B cell (primary cell): ENCODE results near the gene SYTL4. TPM values are rescaled to one million over a fixed set of nuclear protein-coding genes. Genes with fewer than 3 reads are reported as not detected.

Experiments used
- ATAC-seq: fragments of 200-7000 bp; cut with Tn5 transposase; one replicate; pipeline ENCODE4 v1.10.0; 2021; ENCODE audit warnings: low read depth, mild to moderate bottlenecking, moderate number of reproducible peaks, moderate library complexity
- CTCF ChIA-PET: fragments of 350-600 bp; sonication (Branson Sonifier 250); formaldehyde crosslinking; loops from one replicate; lab custom pipeline; 2021; ENCODE audit warnings: antibody characterized with exemption, inconsistent platforms; lab: Charles Lee
- POLR2A ChIA-PET: fragments of 350-600 bp; sonication (Branson Sonifier 250); formaldehyde crosslinking; loops from one replicate; lab custom pipeline; 2021; ENCODE audit warnings: antibody characterized with exemption; lab: Charles Lee
- DNase-seq: peaks from one replicate; pipeline ENCODE4 v3.0.0; 2013
- H2AFZ ChIP-seq: 2 replicates; pipeline ENCODE4 v1.6.1; 2012; ENCODE audit warnings: mild to moderate bottlenecking, low read depth, low read length; ENCODE audit not compliant: insufficient read depth, poor library complexity, severe bottlenecking
- H3K27ac ChIP-seq, 2 donors: 1 replicate in 1 of 2; 2 replicates in 1 of 2; pipeline ENCODE4 v1.5.1; 2012 to 2013; ENCODE audit warnings: low read length in 2 of 2, mild to moderate bottlenecking in 2 of 2, moderate library complexity in 1 of 2
- H3K27me3 ChIP-seq, 4 experiments: fragments of 200-600 bp in 1 of 4; sonication (generic) in 1 of 4; replicated peaks in 1 of 4; 1 replicate in 2 of 4; 2 replicates in 2 of 4; pipeline versions ENCODE4 v1.6.1 to v1.7.0; 2013 to 2016; ENCODE audit warnings: low read length in 3 of 4, mild to moderate bottlenecking in 2 of 4, mixed read lengths in 1 of 4, moderate library complexity in 1 of 4; ENCODE audit not compliant: insufficient read depth in 4 of 4, control insufficient read depth in 3 of 4; ENCODE audit errors: control extremely low read depth in 1 of 4
- H3K36me3 ChIP-seq, 2 experiments: replicated peaks in 1 of 2; 1 replicate in 1 of 2; 2 replicates in 1 of 2; pipeline versions ENCODE4 v1.6.1 to v1.7.1; 2013; ENCODE audit warnings: low read length in 1 of 2; ENCODE audit not compliant: insufficient read depth in 2 of 2, control insufficient read depth in 1 of 2; ENCODE audit errors: control extremely low read depth in 1 of 2, extremely low read depth in 1 of 2
- H3K4me1 ChIP-seq, 2 donors: fragments of 200-600 bp in 1 of 2; sonication (generic) in 1 of 2; 1 replicate in 1 of 2; 2 replicates in 1 of 2; pipeline versions ENCODE4 v1.5.1 to v1.6.1; 2013 to 2017; ENCODE audit warnings: low read length in 2 of 2; ENCODE audit not compliant: control insufficient read depth in 2 of 2, insufficient read depth in 2 of 2
- H3K4me2 ChIP-seq: replicated peaks from 2 replicates; pipeline ENCODE3; 2012; ENCODE audit warnings: mild to moderate bottlenecking, low read depth, low read length; ENCODE audit not compliant: poor library complexity, severe bottlenecking
- H3K4me3 ChIP-seq, 5 experiments: fragments of 200-600 bp in 1 of 5; sonication (generic) in 1 of 5; 1 replicate in 3 of 5; 2 replicates in 2 of 5; pipeline versions ENCODE4 v1.5.1 to v1.7.0; 2011 to 2016; ENCODE audit warnings: low read length in 4 of 5, mild to moderate bottlenecking in 4 of 5, low read depth in 2 of 5, control low read depth in 1 of 5, moderate library complexity in 1 of 5; ENCODE audit not compliant: insufficient read depth in 1 of 5; ENCODE audit errors: control extremely low read depth in 1 of 5, extremely low read depth in 1 of 5
- H3K79me2 ChIP-seq: fragments of 200-600 bp; sonication (generic); one replicate; pipeline ENCODE4 v1.6.0; 2016; ENCODE audit warnings: low read length; ENCODE audit not compliant: control insufficient read depth, insufficient read depth
- H3K9ac ChIP-seq: fragments of 200-600 bp; sonication (generic); 2 replicates; pipeline ENCODE4 v1.6.1; 2017; ENCODE audit warnings: mild to moderate bottlenecking, low read length, moderate library complexity
- H3K9me3 ChIP-seq, 3 donors: one replicate each; pipeline versions ENCODE4 v1.6.1 to v1.7.1; 2013; ENCODE audit warnings: low read length in 2 of 3; ENCODE audit not compliant: control insufficient read depth in 2 of 3, insufficient read depth in 1 of 3; ENCODE audit errors: control extremely low read depth in 1 of 3
- H4K20me1 ChIP-seq: 2 replicates; pipeline ENCODE4 v1.6.0; 2012; ENCODE audit warnings: mild to moderate bottlenecking, low read length; ENCODE audit not compliant: insufficient read depth, control insufficient read depth, poor library complexity, severe bottlenecking
- H3K27ac Mint-ChIP-seq: one replicate; pipeline ENCODE4 v1.8.0; 2021; ENCODE audit warnings: mixed read lengths
- H3K27me3 Mint-ChIP-seq: one replicate; pipeline ENCODE4 v1.8.0; 2021; ENCODE audit warnings: mixed read lengths
- H3K4me1 Mint-ChIP-seq: one replicate; pipeline ENCODE4 v1.8.0; 2021; ENCODE audit warnings: mixed read lengths
- H3K4me3 Mint-ChIP-seq: one replicate; pipeline ENCODE4 v1.8.0; 2021; ENCODE audit warnings: mixed read lengths
- H3K9me3 Mint-ChIP-seq: one replicate; pipeline ENCODE4 v1.8.0; 2022; ENCODE audit warnings: mixed read lengths; ENCODE audit not compliant: insufficient read depth
- EZH2 ChIP-seq: IDR thresholded peaks from 2 replicates; pipeline ENCODE4 v1.6.1; 2012; ENCODE audit warnings: borderline replicate concordance, low read depth, mild to moderate bottlenecking, moderate library complexity, low read length; ENCODE audit not compliant: insufficient read depth, poor library complexity, severe bottlenecking
- WGBS: methylation state at CpG from one replicate; pipeline ENCODE4 v1.1.5; 2013; ENCODE audit warnings: missing lambda C conversion rate; ENCODE audit not compliant: insufficient coverage; 5-methylcytosine and 5-hydroxymethylcytosine counted together
- intact Hi-C: fragments of 100-400 bp; cut with micrococcal nuclease; formaldehyde crosslinking; loops from one replicate; pipeline ENCODE4 v1.10.0; 2022
- polyA plus RNA-seq: library from polyadenylated mRNA; depleted of rRNA; stranded (reverse); fragments of >200 nt; gene quantifications from 2 replicates; pipeline ENCODE4 v1.2.3, GENCODE V29; 2012
- total RNA-seq, 2 donors: library from RNA; stranded (reverse); fragments of 120-200 nt in 1 of 2; gene quantifications; 1 replicate in 1 of 2; 2 replicates in 1 of 2; pipeline versions ENCODE4 v1.2.3 to v1.2.4, GENCODE V29; 2013 to 2022
- TF ChIP-seq, protein P1 (sequence below): fragments of 200-600 bp; IDR thresholded peaks from one replicate; pipeline ENCODE4 v1.8.0; 2022; ENCODE audit warnings: antibody characterized with exemption, mild to moderate bottlenecking

SYTL4 gene
- total and polyA plus RNA-seq, 2 donors (not counting 1 experiment from before 2014, with no cell fraction given), result 0.16 TPM; not detected in 1

DNA sequence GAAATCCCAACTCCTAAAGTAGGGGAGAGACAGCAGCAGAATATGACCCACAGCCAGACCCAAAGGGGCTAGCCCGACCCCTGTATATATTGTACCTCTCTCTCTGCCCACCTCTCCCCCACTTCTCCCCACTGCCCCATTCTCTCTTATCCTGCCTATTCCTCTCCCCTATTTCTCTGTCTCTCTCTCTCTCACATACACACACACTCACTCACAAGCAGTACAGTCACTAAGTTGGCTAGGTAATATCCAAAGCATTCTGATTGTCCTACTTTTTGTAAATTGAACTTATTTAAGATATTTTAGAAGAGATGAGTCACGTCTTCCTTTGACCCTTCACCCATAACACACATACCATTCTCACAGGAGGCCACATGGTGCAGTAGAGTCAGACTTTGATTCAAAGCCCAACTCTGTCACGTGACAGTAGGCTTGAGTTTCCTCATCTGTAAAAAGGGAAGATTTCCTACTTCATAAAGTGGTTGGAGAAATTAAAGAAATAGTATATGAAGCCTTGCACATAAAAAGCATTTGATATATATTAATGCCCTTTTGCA is 58.4 kb downstream of the SYTL4 start:
- H3K27me3 ChIP-seq, result peaks cover 0 to 2% (median 1%) of the 10 kb centered on the region in 4 experiments
- Mint-ChIP-seq H3K27me3 (no peaks in the 10 kb centered on the region), H3K4me3 (no peak overlapping the region), H3K27ac (no peak overlapping the region), H3K4me1 (peaks cover 13% of the 10 kb centered on the region), H3K9me3 (no peaks in the 10 kb centered on the region)
- ChIA-PET POLR2A (no interaction called here), CTCF (interaction anchor here (6.8 to 7.0 kb wide), 2 partner anchors 13 to 96 kb away, joined by 53 to 60 read pairs; no protein-coding TSS in a partner anchor)
- no peak overlapping the region for H3K4me3 ChIP-seq
- H3K9ac ChIP-seq, result no peak overlapping the region
- H3K79me2 ChIP-seq, result no peaks in the 10 kb centered on the region
- intact Hi-C loops, result no loop called here
- ATAC-seq (no peak), DNase-seq (no peak)
- H2AFZ ChIP-seq, result no peak overlapping the region
- H3K9me3 ChIP-seq, result no peaks in the 10 kb centered on the region
- H3K27ac ChIP-seq, result no peak overlapping the region
- no peaks in the 10 kb centered on the region for H3K36me3 ChIP-seq
- TF ChIP-seq, protein P1, sequence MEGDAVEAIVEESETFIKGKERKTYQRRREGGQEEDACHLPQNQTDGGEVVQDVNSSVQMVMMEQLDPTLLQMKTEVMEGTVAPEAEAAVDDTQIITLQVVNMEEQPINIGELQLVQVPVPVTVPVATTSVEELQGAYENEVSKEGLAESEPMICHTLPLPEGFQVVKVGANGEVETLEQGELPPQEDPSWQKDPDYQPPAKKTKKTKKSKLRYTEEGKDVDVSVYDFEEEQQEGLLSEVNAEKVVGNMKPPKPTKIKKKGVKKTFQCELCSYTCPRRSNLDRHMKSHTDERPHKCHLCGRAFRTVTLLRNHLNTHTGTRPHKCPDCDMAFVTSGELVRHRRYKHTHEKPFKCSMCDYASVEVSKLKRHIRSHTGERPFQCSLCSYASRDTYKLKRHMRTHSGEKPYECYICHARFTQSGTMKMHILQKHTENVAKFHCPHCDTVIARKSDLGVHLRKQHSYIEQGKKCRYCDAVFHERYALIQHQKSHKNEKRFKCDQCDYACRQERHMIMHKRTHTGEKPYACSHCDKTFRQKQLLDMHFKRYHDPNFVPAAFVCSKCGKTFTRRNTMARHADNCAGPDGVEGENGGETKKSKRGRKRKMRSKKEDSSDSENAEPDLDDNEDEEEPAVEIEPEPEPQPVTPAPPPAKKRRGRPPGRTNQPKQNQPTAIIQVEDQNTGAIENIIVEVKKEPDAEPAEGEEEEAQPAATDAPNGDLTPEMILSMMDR, result no peak
- TF ChIP-seq EZH2, result no peak
- WGBS, result no CpG with 5 or more reads among the region's 3 CpGs
- H3K4me2 ChIP-seq, result no peak overlapping the region
- H3K4me1 ChIP-seq, result peaks cover 16% of the 10 kb centered on the region in 2 donors
- no peaks in the 10 kb centered on the region for H4K20me1 ChIP-seq

DNA sequence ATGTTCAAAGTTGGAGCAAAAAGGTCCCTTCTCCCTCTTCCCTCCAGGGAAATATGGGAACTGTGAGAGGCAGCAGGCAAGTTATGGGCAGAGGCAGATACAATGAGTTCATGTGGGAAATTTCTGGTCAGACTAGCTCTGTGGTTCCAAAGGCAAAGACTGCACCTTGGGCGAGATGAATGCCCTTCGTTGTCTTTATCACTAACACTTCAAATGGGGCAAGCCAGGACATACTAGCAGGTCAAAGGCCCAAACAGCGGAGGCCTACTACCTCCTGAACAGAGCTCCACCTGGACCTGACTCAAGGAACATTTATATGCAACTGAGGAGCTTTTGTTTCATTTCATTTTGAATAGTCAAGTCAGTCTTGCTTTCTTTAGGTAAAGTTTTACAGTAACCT is 59.0 kb downstream of the SYTL4 start:
- H3K4me3 Mint-ChIP-seq, result no peak overlapping the region
- no peaks in the 10 kb centered on the region for H3K27me3 Mint-ChIP-seq
- Histone ChIP-seq H3K4me2 (no peak overlapping the region), H3K79me2 (no peaks in the 10 kb centered on the region), H3K36me3 (no peaks in the 10 kb centered on the region), H3K9me3 (no peaks in the 10 kb centered on the region), H3K4me3 (no peak overlapping the region), H4K20me1 (no peaks in the 10 kb centered on the region), H3K4me1 (peaks cover 16% of the 10 kb centered on the region in 2 donors), H3K27ac (no peak overlapping the region), H3K9ac (no peak overlapping the region), H2AFZ (no peak overlapping the region), H3K27me3 (peaks cover 0 to 2% (median 1%) of the 10 kb centered on the region in 4 experiments)
- ATAC-seq (no peak), DNase-seq (no peak)
- peaks cover 13% of the 10 kb centered on the region for H3K4me1 Mint-ChIP-seq
- ChIA-PET POLR2A (no interaction called here), CTCF (interaction anchor here (1.0 to 7.0 kb wide), 3 partner anchors 13 to 160 kb away, joined by 6 to 60 read pairs (median 53); no protein-coding TSS in a partner anchor)
- intact Hi-C loops, result no loop called here
- TF ChIP-seq EZH2, result no peak
- TF ChIP-seq, protein P1, result no peak
- H3K9me3 Mint-ChIP-seq, result no peaks in the 10 kb centered on the region
- no peak overlapping the region for H3K27ac Mint-ChIP-seq
- no CpG with 5 or more reads among the region's 3 CpGs for WGBS
